Activated CD8-positive, alpha-beta memory T cell treated with anti-CD3 and anti-CD28 coated beads for 48 hours (primary cell): ENCODE measurements around the gene EEF2K.

Source experiments
- DNase-seq, 3 experiments: peaks; one replicate each; pipeline ENCODE4 v3.0.0-alpha.2; 2020; ENCODE audit warnings: low read depth in 2 of 3, low spot score in 2 of 3

The EEF2K gene

DNA sequence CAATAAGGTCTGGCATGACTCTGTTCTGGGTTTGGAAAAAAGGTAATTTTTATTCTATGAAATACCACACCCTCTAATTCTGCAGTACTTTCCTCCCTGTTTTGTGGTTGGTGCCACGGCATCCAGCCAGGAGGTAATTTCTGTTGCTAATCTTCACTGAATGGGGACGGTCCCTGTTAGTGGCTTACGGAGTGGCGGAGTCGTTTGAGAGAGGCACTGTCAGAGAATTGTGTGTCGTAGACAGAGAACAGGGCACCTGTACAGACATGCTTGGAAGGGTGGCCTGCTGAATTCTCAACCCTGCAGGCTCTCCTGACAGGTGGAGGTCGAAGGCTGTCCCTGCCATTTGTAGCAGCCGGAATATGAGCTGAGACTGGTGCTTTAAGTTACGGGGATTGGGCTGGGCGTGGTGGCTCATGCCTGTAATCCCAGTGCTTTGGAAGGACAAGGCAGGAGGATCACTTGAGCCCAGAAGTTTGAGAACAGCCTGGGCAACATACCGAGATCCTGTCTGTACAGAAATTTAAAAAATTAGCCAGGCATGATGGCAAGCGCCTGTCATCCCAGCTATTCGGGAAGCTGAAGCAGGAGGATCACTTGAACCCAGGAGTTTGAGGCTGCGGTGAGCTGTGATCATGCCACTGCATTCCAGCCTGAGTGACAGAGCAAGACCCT lies 33.2 kb downstream of the EEF2K start:
- DNase-seq = no peak

DNA sequence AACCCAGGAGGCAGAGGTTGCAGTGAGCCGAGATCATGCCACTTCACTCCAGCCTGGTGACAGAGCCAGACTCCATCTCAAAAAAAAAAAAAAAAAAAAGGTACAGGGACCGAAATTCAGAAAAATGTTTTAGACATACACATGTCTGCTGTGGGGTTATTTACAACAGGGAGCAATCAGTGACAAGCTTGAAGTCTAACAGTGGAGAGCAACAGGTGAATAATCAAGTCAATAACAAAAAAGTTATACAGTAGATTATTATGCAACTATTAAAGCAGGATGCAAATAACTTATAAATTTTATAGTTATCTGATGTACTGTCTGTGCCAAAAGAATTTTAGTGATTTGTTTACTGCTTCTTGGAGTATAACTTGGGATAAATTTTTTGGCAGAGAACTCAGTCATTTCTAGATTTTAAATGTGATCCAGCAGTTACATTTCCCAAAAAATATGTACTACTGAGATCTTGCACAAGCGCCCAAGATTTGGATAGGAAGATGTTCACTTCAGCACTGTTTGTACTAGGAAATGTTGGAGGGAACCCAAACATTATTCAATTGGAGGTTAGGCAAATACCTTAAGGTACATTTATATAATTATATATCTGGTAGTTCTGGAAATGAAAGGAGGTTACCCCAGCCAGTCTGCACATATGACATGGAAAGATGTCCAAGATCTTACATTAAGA lies 34.1 kb downstream of the EEF2K start:
- no peak for DNase-seq

DNA sequence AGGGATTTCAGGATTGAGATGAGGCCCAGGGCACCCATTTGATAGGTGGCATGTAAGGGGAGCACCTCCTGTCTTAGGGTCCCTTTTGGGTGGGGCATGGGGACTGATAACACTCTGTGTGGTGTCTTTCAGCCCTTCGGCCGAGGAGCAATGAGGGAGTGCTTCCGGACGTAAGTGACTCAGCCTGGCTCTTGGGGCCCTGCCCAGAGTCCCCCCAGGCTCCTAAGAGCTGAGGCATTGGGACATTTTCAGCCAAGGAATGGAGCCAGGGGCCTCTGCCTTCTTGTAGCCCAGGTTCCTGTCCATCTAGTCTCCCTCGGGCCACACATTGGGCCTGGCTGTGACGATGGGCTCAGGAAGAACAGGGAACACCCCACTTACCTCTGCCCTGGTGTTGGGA lies 44.4 kb downstream of the EEF2K start:
- DNase-seq = no peak

DNA sequence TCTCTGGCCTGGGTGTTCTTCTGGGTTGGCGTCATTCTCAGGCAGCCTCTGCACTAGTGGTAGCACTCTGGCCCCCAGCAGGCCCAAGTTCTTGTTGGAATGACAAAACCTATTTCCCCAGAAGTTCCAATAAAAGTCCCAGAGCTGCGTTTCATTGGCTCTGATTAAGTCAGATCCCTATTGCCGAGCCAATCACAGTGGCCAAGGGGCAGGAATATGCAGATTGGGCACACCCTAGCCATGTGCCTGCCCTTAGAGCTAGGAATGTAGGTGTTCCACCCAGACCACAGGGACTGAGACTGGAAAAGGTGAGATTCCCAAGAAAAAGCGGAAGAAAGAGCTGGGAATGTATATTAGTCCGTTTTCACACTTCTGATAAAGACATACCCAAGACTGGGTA lies 46.2 kb downstream of the EEF2K start:
- no peak for DNase-seq

DNA sequence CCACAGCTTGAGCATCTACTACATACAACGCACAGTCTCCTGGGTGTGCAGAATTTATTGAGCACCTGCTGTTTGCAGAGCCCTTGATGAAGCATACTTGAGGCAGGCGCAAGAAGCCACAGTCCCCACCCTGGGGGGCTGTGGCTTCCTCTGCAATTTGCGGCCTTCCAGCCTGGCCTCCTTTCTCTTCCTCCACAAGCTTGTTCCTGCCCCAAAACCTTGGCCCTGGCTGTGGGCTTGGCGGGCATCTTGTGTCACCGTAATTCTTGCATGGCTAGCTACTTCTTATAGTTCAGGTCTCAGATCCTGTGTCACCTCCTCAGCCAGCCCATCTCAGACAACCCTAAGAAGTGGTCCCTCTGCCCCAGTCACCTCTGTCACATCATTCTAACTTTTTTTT lies 47.2 kb downstream of the EEF2K start:
- DNase-seq = no peak

DNA sequence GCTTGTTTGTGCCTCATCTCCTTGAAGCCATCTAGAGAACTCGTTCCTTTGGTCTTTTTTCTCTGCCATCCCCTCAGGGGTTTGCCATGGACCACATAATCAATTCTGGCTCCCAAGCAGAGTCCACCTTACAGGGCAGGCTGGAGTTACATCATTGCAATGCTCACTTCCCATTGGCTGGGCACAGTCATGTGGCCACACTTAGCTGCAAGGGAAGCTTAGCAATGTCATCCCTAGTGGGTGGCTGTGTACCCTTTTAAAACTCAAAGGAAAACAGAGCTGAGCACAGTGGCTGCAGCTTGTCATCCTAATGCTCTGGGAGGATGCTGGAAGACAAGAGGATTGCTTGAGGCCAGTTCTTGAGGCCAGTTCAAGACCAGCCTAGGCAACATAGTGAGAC lies 49.3 kb downstream of the EEF2K start:
- DNase-seq = no peak

DNA sequence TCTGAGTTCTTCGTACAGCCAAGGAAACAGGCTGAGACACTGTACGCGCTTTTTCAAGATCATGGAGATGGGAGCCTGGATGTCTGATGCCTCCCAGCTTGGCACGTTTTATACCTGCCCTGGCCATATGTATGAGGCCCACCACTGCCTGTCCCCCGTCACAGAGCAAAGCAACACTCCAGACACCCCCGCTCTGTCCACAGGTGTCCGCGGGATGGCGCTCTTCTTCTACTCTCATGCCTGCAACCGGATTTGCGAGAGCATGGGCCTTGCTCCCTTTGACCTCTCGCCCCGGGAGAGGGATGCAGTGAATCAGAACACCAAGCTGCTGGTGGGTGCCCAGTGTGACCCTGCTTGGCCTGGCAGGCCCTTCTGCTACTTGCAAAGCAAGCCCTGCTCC lies 51.4 kb downstream of the EEF2K start:
- DNase-seq = no peak

DNA sequence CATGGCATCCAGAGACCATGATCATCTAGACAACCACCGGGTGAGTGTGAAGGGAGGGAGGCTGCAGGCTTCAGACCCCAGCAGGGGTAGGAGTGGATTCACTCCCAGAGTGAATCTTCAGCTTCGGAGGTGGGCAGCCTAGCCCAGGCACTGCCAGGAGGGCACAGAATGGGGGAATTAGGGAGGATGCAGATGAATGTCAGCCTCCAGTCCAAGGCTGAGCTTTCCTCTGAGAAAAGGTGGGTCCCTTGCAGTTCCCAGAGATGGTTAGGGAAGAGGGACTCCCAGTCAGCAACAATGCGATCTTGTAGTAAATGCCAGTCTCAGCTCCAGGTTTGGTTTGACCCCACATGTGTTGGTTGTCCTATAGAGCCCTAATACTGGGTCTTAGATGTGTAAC lies 54.4 kb downstream of the EEF2K start:
- DNase-seq = no peak

DNA sequence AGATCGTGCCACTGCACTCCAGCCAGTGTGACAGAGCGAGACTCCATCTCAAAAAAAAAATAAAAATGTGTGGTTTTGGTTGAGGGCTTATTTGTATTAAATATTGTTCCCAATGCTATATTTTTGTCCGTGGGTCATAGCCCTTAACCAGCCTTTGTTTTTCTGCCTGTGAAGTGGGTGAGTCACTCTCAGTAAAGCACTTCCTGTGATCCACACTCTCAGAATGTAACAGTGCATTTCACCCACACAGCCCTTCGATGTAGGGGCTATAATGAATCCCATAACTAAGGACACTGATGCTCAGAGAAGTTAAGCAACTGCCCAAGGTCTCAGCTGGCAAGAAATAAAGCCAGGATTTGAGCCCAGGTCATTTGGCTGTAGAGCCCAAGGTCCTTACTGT lies 56.4 kb downstream of the EEF2K start:
- DNase-seq = no peak

DNA sequence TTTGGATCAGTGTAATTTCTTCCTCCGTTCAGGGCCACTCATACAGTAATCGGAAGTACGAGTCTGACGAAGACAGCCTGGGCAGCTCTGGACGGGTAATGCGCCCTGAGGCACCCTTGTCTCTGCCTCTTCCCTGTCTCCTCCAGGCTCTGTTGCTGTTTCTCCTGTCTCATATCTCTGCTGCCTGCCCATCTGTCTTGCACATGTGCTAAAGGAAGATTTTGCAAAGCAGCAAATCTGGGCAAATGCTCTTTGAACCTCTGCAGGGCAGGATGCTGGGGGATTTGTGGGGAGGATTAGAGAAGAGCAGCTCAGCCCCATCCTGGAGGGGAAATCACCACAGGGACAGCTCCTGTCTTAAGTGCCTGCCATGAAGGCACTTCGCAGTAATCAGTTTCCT lies 58.7 kb downstream of the EEF2K start:
- DNase-seq = no peak

DNA sequence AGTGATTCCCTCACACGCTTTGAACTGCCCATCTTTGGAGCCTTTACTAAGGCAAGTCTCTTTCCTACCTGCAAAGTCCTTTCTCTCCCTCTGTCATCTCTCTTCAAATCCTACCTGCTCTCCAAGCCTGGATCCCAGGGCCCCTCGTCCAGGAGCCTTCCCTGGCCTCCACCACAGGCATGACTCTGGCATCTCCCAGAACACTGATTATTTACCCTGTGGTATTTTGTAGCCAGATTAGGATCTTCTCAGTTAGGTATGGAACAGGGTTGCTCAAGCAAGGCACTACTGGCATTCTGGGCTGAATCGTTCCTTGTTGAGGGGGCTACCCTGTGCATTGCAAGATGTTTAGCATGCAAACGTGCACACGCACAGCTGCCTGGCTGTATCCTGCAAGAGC lies 59.3 kb downstream of the EEF2K start:
- no peak for DNase-seq

DNA sequence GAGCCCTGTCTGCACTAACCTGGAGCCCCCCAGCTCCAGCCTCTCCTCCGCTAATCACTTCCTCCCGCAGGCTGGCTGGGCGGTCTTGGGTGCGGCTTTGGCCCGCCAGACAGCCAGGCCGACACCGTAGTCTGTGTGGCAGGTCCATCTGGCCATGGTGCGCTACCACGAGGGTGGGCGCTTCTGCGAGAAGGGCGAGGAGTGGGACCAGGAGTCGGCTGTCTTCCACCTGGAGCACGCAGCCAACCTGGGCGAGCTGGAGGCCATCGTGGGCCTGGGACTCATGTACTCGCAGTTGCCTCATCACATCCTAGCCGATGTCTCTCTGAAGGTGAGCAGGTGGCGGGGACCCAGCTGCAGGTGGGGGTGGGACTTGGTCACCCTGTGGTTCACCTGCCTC lies 60.5 kb downstream of the EEF2K start:
- no peak for DNase-seq

DNA sequence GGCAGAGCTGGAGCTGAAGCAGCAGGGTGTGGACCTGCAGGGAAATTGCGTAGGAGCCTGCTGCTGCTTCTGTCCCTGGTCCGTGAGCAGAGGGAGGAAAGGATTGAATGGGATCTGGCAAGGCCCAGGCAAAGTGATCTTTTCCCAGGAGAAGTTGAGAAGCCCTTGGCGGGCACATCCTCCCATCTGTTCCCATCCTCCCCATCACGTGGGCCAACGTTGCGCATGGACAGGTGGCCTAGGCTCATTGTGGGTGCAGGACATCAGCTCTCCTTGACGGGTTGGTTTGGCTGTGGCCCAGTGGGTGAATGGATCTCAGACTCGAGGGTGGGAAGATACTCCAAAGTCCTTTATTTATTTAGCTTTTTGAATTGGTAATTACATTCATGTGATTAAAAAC lies 61.7 kb downstream of the EEF2K start:
- no peak for DNase-seq

DNA sequence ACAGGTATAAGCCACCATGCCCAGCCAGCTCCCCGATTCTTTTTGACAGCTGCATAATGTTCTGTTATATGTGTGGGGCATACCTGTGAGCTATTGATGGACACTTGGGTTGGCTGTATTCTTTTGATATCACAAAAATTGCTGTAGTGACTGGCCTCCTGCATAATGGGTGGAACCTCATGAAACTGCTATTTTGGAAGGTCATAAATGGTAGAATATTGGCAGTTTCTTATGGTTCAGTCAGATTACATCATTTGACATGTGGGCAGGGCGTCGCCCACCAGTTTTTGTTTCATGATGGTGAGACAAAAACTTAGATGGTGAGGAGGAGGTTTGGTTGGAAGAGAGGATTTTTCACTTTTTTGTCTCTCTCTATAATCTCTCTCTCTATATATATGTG lies 64.4 kb downstream of the EEF2K start:
- no peak for DNase-seq

DNA sequence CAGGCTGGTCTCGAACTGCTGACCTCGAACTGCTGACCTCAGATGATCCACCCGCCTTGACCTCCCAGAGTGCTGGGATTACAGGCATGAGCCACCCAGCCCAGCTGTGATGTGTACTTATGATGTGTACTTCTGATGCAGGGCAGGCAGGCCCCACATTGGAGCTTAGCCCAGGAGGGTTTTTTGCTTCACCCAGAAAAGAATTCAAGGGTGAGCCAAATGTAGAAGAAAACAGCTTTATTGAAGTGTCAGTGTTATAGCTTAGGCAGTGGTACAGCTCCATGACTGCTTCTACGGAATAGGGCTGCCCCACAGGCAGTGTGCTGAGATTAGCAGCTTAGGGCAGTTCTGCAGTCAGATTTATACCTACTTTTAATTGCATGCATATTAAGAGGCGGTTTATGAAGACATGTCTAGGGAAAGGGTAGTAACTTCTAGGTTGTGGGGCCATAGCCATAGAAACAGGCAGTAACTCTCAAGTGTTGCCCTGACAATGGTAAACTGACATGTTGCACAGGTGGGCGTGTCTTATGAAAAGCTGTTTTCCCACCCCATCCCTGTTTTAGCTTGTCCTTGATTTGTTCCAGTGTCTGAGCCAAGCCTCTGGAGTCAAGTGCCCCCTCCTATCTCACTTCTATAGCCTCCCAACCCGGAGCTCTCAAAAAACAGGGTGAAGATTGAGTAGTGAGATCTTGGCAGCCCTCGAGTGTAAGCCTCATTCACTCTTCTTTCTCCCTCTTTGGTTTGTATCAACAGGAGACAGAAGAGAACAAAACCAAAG lies 67.0 kb downstream of the EEF2K start:
- DNase-seq = no peak

DNA sequence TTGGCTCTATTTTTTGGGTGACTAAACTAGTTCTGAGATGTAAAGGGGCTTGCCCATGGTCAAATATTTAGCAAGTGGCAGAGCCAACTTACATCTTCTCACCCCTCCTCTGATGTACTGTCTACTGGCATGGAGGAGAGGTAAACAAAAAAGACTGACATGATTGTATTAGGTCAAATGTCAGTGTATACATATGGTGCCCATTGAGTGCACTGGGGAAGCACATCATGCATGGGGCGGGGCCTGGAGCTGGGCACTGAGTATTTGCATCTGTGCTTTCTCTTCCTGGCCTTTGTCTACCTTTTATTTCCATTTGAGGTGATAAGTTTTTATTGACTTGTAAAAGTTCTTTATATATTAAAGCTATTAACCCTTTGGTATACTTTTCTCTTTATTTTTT lies 68.8 kb downstream of the EEF2K start:
- no peak for DNase-seq

DNA sequence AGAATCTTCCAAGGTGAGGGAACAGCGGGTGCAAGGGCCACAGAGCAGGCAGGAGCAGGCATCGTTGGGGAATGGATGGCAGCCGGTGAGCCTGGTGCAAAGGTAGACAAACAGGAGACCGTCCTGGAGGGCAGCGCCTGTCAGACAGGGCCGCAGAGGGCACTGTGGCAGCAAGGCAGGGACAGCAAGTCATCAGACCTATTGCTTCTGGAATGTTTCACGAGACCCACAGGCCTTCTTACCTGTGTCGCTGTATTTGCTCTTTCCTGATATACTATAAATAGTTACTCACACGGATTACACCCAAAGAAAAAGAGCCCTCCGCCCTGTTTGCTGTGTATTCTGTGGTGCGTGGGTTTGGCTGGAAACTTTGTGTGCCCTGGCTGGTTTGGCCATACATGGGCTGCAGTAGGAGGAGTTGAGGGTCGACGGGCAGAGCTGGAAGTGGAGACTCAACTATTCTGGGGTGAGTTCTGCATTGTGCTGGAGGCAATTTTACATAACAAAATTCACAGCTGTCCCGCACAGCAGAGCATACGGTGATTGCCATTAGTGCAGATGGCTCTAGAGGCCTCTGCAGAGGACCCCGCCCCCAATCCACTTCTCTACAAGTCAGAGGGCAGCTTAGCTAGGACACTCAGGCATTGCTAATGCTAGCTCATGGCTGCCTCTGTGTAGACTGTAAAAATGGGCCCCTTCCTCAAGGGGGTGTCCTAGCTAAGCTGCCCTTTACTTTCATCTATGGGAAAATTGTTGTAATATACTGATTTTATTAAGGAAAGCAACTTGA lies 72.6 kb downstream of the EEF2K start:
- no peak for DNase-seq

DNA sequence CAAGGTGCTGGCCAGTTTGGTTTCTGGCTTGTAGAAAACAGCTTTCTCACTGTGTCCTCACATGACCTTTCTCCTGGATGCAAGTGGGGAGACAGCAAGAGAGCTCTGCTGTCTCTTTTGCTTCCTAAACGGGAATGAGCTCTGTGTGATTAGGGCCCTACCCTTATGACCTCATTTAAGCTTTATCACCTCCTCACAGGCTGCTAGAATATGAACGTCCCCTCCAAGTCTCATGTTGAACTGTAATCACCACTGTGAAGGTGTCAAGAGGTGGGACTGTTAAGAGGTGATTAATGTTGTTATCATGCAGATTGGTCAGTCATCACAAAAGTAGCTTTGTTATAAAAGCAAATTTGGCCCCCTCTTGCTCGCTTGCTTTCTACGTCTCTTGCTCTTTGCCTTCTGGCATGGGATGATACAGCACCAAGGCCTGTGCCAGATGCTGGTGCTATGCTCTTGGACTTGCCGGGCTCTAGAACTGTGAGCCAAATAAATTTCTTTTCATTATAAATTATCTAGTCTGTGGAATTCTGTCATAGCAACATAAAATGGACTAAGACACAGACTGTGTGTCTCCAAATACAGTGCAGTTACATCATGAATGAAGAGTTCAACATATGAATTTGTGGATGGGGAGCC lies 76.3 kb downstream of the EEF2K start:
- no peak for DNase-seq

DNA sequence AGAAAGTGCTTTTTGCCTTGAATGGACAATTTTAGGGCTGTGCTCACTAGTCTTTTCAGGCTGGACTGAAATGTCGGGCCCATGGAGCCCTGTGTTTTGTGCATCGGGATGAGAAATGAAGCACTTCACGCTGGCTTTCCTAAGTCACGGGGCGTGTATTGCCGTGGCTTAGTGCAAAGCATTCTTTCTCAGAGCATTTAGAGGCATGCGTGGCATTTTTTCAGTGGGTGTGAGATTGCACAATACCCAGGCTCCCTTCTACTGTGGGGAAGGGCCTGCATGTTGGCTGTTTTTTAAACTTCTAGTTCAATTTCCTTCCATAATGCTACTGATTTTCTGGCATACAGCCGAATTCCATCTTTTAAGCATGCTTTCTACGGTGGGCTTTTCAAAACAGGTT lies 78.6 kb downstream of the EEF2K start:
- no peak for DNase-seq

DNA sequence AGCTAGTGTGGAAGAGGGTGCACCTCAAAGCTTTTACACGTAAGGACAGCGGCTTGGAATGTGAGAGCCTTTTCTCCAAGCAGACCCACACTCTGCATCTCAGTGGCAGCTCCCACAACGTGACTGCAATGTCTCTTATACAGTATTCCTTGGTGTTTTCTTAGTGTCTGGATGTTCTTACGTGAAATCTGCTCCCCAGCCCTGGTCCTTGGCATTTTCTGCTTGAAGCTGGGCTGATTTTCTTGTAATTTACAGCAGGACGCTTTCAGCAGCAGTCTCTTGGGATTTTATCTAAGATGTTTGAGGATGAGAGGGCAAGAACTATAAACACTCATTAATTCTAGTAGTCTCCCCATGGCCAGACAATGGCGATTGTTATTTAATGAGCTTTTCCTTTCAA lies 79.0 kb downstream of the EEF2K start:
- DNase-seq = no peak

DNA sequence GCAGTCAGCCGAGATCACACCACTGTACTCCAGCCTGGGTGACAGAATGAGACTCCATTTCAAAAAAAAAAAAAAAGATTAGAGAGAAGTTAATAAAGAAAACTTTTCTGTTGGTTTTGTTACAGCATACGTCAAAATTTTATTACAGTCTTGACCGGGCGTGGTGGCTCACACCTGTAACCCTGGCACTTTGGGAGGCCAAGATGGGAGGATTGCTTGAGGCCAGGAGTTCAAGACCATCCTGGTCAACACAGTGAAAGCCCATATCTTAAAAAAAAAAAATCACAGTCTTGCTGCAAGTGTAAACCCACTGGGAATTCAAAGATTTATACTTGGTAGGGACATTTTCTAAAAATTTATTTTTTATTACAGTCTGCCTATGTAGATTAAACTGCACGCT lies 84.9 kb downstream of the EEF2K start:
- DNase-seq = no peak
